RWPE1 (cell line): ENCODE data around the gene DAPK1.

Source experiments
- CTCF ChIA-PET: fragments of 350-600 bp; sonication (Branson Sonifier 250); formaldehyde crosslinking; extraction: SDS; loops from one replicate; lab custom pipeline; 2021; lab: Yijun Ruan, JAX
- POLR2A ChIA-PET: fragments of 400-600 bp; formaldehyde crosslinking; extraction: SDS; loops from one replicate; lab custom pipeline; 2020; ENCODE audit warnings: antibody characterized with exemption; ENCODE audit not compliant: low non-redundant PET; lab: Yijun Ruan, JAX
- DNase-seq: peaks from one replicate; pipeline ENCODE4 v3.0.0; 2012; ENCODE audit warnings: low spot score
- H3K27ac ChIP-seq: fragments of 450-650 bp; 2 replicates; pipeline ENCODE4 v1.5.1; 2017
- CTCF ChIP-seq: fragments of 450-650 bp; conservative IDR thresholded peaks from 2 replicates; pipeline ENCODE4 v1.5.1; 2017; ENCODE audit warnings: low read depth, mild to moderate bottlenecking

DAPK1 gene

GRCh38 chr9:87504938-87505337 lies 7.3 kb downstream of the DAPK1 start:
- no peak for TF ChIP-seq CTCF
- DNase-seq: no peak
- CTCF ChIA-PET: no interaction called here
- H3K27ac ChIP-seq: no peak overlapping the region
- POLR2A ChIA-PET: no interaction called here

DNA sequence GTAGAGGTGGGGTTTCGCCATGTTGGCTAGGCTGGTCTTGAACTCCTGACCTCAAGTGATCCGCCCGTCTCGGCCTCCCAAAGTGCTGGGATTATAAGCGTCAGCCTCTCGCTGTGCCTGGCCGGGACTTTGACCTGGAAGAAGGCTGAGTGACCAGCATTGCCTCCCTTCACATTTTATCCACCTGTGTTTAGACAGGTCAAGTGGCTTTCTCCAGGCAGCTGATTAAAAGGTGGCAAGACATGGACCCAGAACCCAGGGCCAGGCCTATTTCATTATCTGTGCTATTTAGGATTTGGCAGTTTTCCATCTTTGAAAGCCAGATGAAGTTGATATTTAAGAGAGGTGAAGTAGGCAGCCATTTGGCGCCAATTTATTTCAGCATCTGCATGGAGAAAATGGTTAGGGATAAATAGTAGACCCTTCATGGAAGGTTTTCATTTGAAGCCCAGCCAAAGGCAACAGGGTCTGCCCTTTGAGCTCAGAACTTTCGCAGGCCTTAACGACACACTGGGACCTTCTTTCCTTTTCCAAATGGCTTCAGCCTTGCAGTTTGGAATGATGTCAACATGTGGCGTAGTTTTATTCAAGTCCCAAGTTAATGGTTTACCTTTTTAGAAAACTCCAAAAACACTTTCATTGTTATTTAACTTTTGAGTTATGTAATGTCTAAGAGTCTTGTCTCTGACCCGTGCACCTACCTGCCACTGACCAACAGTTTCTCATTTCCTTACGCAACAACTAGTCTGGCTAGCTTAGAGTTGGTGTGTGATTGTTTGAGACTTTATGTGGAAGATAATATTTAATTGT lies 8.4 kb downstream of the DAPK1 start:
- TF ChIP-seq CTCF: no peak
- CTCF ChIA-PET: no interaction called here
- DNase-seq: no peak
- no peak overlapping the region for H3K27ac ChIP-seq
- POLR2A ChIA-PET: no interaction called here

- ChIA-PET POLR2A (no interaction called here), CTCF (no interaction called here)
- no peak for TF ChIP-seq CTCF
- no peak overlapping the region for H3K27ac ChIP-seq
- DNase-seq: no peak
Observed at GRCh38 chr9:87507576-87507975, 9.9 kb downstream of the DAPK1 start.

DNA sequence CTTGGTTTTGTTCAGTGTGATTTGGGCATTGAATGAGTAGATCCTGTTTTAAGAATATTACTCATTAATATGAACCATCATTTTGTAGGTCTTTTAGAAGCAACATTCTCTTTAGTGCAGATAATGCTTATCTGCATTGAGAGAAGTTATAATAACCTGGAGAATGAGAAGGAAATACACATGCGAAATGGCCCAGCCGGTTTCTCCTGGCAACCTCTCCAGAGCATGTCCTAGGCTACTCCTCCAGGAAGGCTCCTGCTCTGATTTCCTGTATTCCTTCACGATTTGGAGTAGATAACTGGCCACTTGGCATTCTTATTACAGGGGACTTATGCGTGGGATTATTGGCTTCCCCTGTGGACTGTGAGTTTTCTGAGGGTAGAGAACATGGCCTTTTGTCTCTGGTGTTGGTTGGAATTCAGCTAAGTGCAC lies 12.6 kb downstream of the DAPK1 start:
- no peak for TF ChIP-seq CTCF
- no peak for DNase-seq
- CTCF ChIA-PET: no interaction called here
- POLR2A ChIA-PET: no interaction called here
- no peak overlapping the region for H3K27ac ChIP-seq

- ChIA-PET POLR2A (interaction anchor here (0.7 kb wide), 1 partner anchor 28 kb away, joined by 3 read pairs; no protein-coding TSS in a partner anchor), CTCF (interaction anchor here (0.6 to 0.7 kb wide), 2 partner anchors 590 to 601 kb away, joined by 3 to 6 read pairs; no protein-coding TSS in a partner anchor)
- TF ChIP-seq CTCF: no peak
- H3K27ac ChIP-seq: no peak overlapping the region
- DNase-seq: no peak
Observed at GRCh38 chr9:87512311-87512710, 14.6 kb downstream of the DAPK1 start.

DNA sequence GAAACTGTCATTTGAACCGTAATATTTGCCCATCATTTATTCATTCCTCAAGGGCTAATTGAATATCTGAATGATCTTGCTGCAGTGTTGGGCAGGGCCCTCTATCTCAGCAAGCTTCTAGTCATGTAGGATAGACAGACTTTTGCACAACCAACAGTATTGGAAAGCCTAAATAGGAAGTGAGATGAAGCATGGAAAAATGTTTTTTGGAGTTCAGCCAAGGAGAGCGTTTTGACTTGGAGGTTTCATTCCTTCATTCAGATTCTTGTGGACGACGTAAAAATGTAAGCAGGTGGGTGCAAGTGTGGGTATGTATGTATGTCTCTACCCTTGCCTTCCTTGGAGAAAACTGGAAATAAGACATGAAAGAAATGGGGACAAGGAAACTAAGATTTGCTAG lies 15.5 kb downstream of the DAPK1 start:
- no peak for TF ChIP-seq CTCF
- no peak overlapping the region for H3K27ac ChIP-seq
- DNase-seq: no peak
- POLR2A ChIA-PET: no interaction called here
- CTCF ChIA-PET: no interaction called here
